A549 (cell line): ENCODE results near the gene KCNIP4. TPM values are rescaled to one million over a fixed set of nuclear protein-coding genes. Genes with fewer than 3 reads are reported as not detected.

Experiments
- ATAC-seq, 2 experiments: fragments of 200-7000 bp in 1 of 2; fragments of >200 bp in 1 of 2; cut with Nextera tagmentation in 1 of 2; cut with Tn5 transposase in 1 of 2; 3 replicates each; pipeline versions ENCODE4 v1.8.0 to v1.9.1; 2018 to 2020; ENCODE audit warnings: mild to moderate bottlenecking in 1 of 2, moderate library complexity in 1 of 2
- CTCF ChIA-PET: fragments of 300-600 bp; sonication (Branson Sonifier 250); formaldehyde crosslinking; extraction: SDS; loops from one replicate; lab custom pipeline; 2021; ENCODE audit warnings: antibody characterized with exemption, inconsistent platforms; lab: Yijun Ruan, JAX
- POLR2A ChIA-PET: fragments of 350-600 bp; formaldehyde crosslinking; extraction: SDS; loops from one replicate; lab custom pipeline; 2021; ENCODE audit warnings: antibody characterized with exemption, inconsistent platforms; lab: Yijun Ruan, JAX
- DNase-seq, 2 experiments: peaks; one replicate each; pipeline versions ENCODE4 v3.0.0 to v3.0.0-alpha.2; 2011 to 2016; ENCODE audit warnings: low read depth in 1 of 2, low spot score in 1 of 2
- FAIRE-seq: peaks from 2 replicates; lab custom pipeline; 2011; peaks lifted over from hg19 to GRCh38; lab: Jason Lieb, UNC
- H3K27ac ChIP-seq, 2 experiments: fragments of >200 bp; sonication (Bioruptor Twin); formaldehyde crosslinking; 3 replicates each; pipeline ENCODE4 v1.5.1; 2016 to 2017
- H3K4me1 ChIP-seq: fragments of >200 bp; sonication (Bioruptor Twin); formaldehyde crosslinking; 3 replicates; pipeline ENCODE4 v1.6.1; 2016
- H3K4me2 ChIP-seq: fragments of >200 bp; sonication (Bioruptor Twin); formaldehyde crosslinking; 3 replicates; pipeline ENCODE4 v1.6.1; 2016
- H3K4me3 ChIP-seq: fragments of >200 bp; sonication (Bioruptor Twin); formaldehyde crosslinking; 3 replicates; pipeline ENCODE4 v1.5.1; 2016
- H3K9me3 ChIP-seq: fragments of >200 bp; sonication (Bioruptor Twin); formaldehyde crosslinking; 3 replicates; pipeline ENCODE4 v1.6.1; 2016
- ATOH8 ChIP-seq: fragments of 250-450 bp; sonication (Bioruptor Pico); IDR thresholded peaks from 2 replicates; pipeline ENCODE4 v1.5.0; 2020; ENCODE audit warnings: low read depth, mild to moderate bottlenecking, moderate library complexity
- BCL3 ChIP-seq: fragments of >200 bp; sonication (Bioruptor Twin); formaldehyde crosslinking; IDR thresholded peaks from 3 replicates; pipeline ENCODE4 v1.6.1; 2016
- CBX8 ChIP-seq: fragments of 200-600 bp; sonication (generic); IDR thresholded peaks from 2 replicates; pipeline ENCODE4 v1.6.1; 2016
- CHD2 ChIP-seq: fragments of 150-350 bp; IDR thresholded peaks from 2 replicates; pipeline ENCODE4 v1.6.1; 2014; ENCODE audit warnings: low read length; ENCODE audit not compliant: partially characterized antibody
- CHD4 ChIP-seq: fragments of 200-600 bp; sonication (generic); IDR thresholded peaks from 2 replicates; pipeline ENCODE4 v1.6.1; 2016; ENCODE audit warnings: antibody characterized with exemption, mild to moderate bottlenecking, borderline replicate concordance
- E2F6 ChIP-seq: IDR thresholded peaks from 2 replicates; pipeline ENCODE4 v1.6.1; 2012; ENCODE audit warnings: low read depth, borderline replicate concordance
- ELK1 ChIP-seq: fragments of 150-350 bp; IDR thresholded peaks from 2 replicates; pipeline ENCODE4 v1.6.1; 2014; ENCODE audit warnings: low read depth, mild to moderate bottlenecking, low read length
- EP300 ChIP-seq, 2 experiments: fragments of >200 bp; sonication (Bioruptor Twin); formaldehyde crosslinking; IDR thresholded peaks; 2 replicates in 1 of 2; 3 replicates in 1 of 2; pipeline ENCODE4 v1.6.1; 2016 to 2017
- FOSB ChIP-seq: fragments of 250-450 bp; sonication (Bioruptor Pico); IDR thresholded peaks from 2 replicates; pipeline ENCODE4 v1.5.0; 2020; ENCODE audit warnings: mild to moderate bottlenecking, moderate library complexity
- FOXS1 ChIP-seq: fragments of 250-450 bp; sonication (Bioruptor Pico); IDR thresholded peaks from 2 replicates; pipeline ENCODE4 v1.5.0; 2020; ENCODE audit warnings: mild to moderate bottlenecking, moderate library complexity
- HDAC2 ChIP-seq: fragments of 200-600 bp; sonication (generic); IDR thresholded peaks from 2 replicates; pipeline ENCODE4 v1.6.1; 2016
- HES2 ChIP-seq: fragments of >200 bp; sonication (Bioruptor Twin); formaldehyde crosslinking; IDR thresholded peaks from 2 replicates; pipeline ENCODE4 v1.6.1; 2016
- HMGXB4 ChIP-seq: fragments of 250-450 bp; sonication (Bioruptor Pico); IDR thresholded peaks from 2 replicates; pipeline ENCODE4 v1.5.0; 2021; ENCODE audit warnings: mild to moderate bottlenecking, moderate library complexity, borderline replicate concordance
- HOXA7 ChIP-seq: fragments of 250-450 bp; sonication (Bioruptor Pico); IDR thresholded peaks from 2 replicates; pipeline ENCODE4 v1.5.0; 2020; ENCODE audit warnings: mild to moderate bottlenecking, moderate library complexity
- KDM5A ChIP-seq: fragments of 200-600 bp; sonication (generic); IDR thresholded peaks from 2 replicates; pipeline ENCODE4 v1.6.1; 2016; ENCODE audit warnings: antibody characterized with exemption, mild to moderate bottlenecking
- MAFK ChIP-seq: fragments of 450-650 bp; IDR thresholded peaks from 2 replicates; pipeline ENCODE4 v1.6.1; 2014; ENCODE audit not compliant: partially characterized antibody
- MAX ChIP-seq: IDR thresholded peaks from 2 replicates; pipeline ENCODE4 v1.6.1; 2012
- MAZ ChIP-seq: fragments of 150-350 bp; IDR thresholded peaks from 2 replicates; pipeline ENCODE4 v1.6.1; 2014; ENCODE audit warnings: antibody characterized with exemption, low read depth, low read length, borderline replicate concordance
- NFE2L2 ChIP-seq: fragments of 150-350 bp; conservative IDR thresholded peaks from 2 replicates; pipeline ENCODE4 v1.6.1; 2014; ENCODE audit warnings: low read length
- NR3C1 ChIP-seq: fragments of >200 bp; sonication (Bioruptor Twin); formaldehyde crosslinking; IDR thresholded peaks from 3 replicates; pipeline ENCODE4 v1.6.1; 2017
- PHF8 ChIP-seq: fragments of 200-600 bp; sonication (generic); IDR thresholded peaks from 2 replicates; pipeline ENCODE4 v1.6.1; 2016; ENCODE audit warnings: low read depth, mild to moderate bottlenecking, antibody characterized with exemption, moderate library complexity, borderline replicate concordance
- POLR2A ChIP-seq: IDR thresholded peaks from 2 replicates; pipeline ENCODE4 v1.6.1; 2012; ENCODE audit warnings: mild to moderate bottlenecking, low read length
- RAD21 ChIP-seq, 2 experiments: fragments of >200 bp in 1 of 2; sonication (Bioruptor Twin) in 1 of 2; formaldehyde crosslinking in 1 of 2; IDR thresholded peaks in 1 of 2; conservative IDR thresholded peaks in 1 of 2; 2 replicates in 1 of 2; 3 replicates in 1 of 2; pipeline ENCODE4 v1.6.1; 2012 to 2018; ENCODE audit warnings: inconsistent platforms in 1 of 2
- RCOR1 ChIP-seq: fragments of 150-350 bp; IDR thresholded peaks from 2 replicates; pipeline ENCODE4 v1.6.1; 2014; ENCODE audit warnings: antibody characterized with exemption, low read length, low read depth
- RFX5 ChIP-seq: fragments of 450-650 bp; IDR thresholded peaks from 2 replicates; pipeline ENCODE4 v1.7.1; 2014; ENCODE audit warnings: antibody characterized with exemption, mild to moderate bottlenecking, moderate library complexity
- RNF2 ChIP-seq: fragments of 200-600 bp; sonication (generic); IDR thresholded peaks from 2 replicates; pipeline ENCODE4 v1.6.1; 2016; ENCODE audit warnings: low read depth, mild to moderate bottlenecking, antibody characterized with exemption, moderate library complexity, borderline replicate concordance
- SREBF2 ChIP-seq: fragments of 450-650 bp; IDR thresholded peaks from 2 replicates; pipeline ENCODE4 v1.6.1; 2014; ENCODE audit warnings: mild to moderate bottlenecking, moderate library complexity
- TP53 ChIP-seq: fragments of 250-450 bp; sonication (Bioruptor Pico); IDR thresholded peaks from 2 replicates; pipeline ENCODE4 v1.5.0; 2021; ENCODE audit warnings: mild to moderate bottlenecking, moderate library complexity
- ZC3H11A ChIP-seq: fragments of 450-650 bp; IDR thresholded peaks from 2 replicates; pipeline ENCODE4 v1.6.1; 2014; ENCODE audit warnings: antibody characterized with exemption, mild to moderate bottlenecking
- ZFP36 ChIP-seq: fragments of 450-650 bp; IDR thresholded peaks from 2 replicates; pipeline ENCODE4 v1.6.1; 2014; ENCODE audit warnings: borderline replicate concordance; ENCODE audit not compliant: partially characterized antibody
- ZNF302 ChIP-seq: fragments of 250-450 bp; sonication (Bioruptor Pico); IDR thresholded peaks from 2 replicates; pipeline ENCODE4 v1.9.0; 2021; ENCODE audit warnings: inconsistent platforms, mild to moderate bottlenecking, moderate library complexity
- WGBS: methylation state at CpG from one replicate; pipeline ENCODE4 v1.1.6; 2017; ENCODE audit errors: missing lambda C conversion rate; 5-methylcytosine and 5-hydroxymethylcytosine counted together
- polyA plus RNA-seq, 4 experiments: library from polyadenylated mRNA; depleted of rRNA in 3 of 4; stranded (reverse); fragments of >200 nt; fragmentation: RNase III in 1 of 4; extraction: RNeasy Plus Mini Kit Qiagen cat#74134 plus additional on column Dnase treatment in 1 of 4; gene quantifications; 2 replicates in 3 of 4; 3 replicates in 1 of 4; pipeline ENCODE4 v1.2.3, GENCODE V29; 2011 to 2017

The KCNIP4 gene
- polyA plus RNA-seq, 2 of the 4 experiments (the other 2 are of a cell fraction), result not detected

- no peak for FAIRE-seq
- Histone ChIP-seq H3K27ac (no peak overlapping the region), H3K4me3 (no peak overlapping the region), H3K4me1 (no peaks in the 10 kb centered on the region), H3K4me2 (no peak overlapping the region), H3K9me3 (no peaks in the 10 kb centered on the region)
- no peak for ATAC-seq
- ChIA-PET CTCF (no interaction called here), POLR2A (no interaction called here)
- 46% methylated on average over 2 of the region's 2 CpGs for WGBS
- DNase-seq, result no peak
- no peak for TF ChIP-seq MAZ
- TF ChIP-seq SREBF2, result no peak
- no peak for TF ChIP-seq FOSB (CRISPR knock-in tag)
- TF ChIP-seq HDAC2, result no peak
- no peak for TF ChIP-seq NFE2L2
- TF ChIP-seq FOXS1, result no peak
- TF ChIP-seq HMGXB4, result no peak
- TF ChIP-seq RFX5, result no peak
- no peak for TF ChIP-seq KDM5A
- no peak for TF ChIP-seq HOXA7 (CRISPR knock-in tag)
- no peak for TF ChIP-seq PHF8
- no peak for TF ChIP-seq NR3C1
- no peak for TF ChIP-seq RCOR1
- no peak for TF ChIP-seq E2F6
- TF ChIP-seq HES2, result no peak
- no peak for TF ChIP-seq ZNF302 (CRISPR knock-in tag)
- TF ChIP-seq ATOH8 (CRISPR knock-in tag), result no peak
These were observed 756.2 kb downstream of the KCNIP4 start for GRCh38 chr4:21192367-21192766.

- H3K27ac ChIP-seq, result no peak overlapping the region
These were observed 757.3 kb downstream of the KCNIP4 start for GRCh38 chr4:21191317-21191716.

GRCh38 chr4:21184788-21185187 is 763.8 kb downstream of the KCNIP4 start:
- TF ChIP-seq MAX, result no peak
- TF ChIP-seq BCL3, result no peak
- no peak for TF ChIP-seq ZC3H11A
- no peak for TF ChIP-seq RAD21 (conservative IDR thresholded peaks at IDR 0.05 in 1 of 2, IDR thresholded peaks at IDR 0.05 in 1 of 2)
- TF ChIP-seq ZFP36, result no peak
- no peak for TF ChIP-seq POLR2A
- TF ChIP-seq FOXS1, result no peak
- no peak for TF ChIP-seq MAFK
- TF ChIP-seq TP53 (CRISPR knock-in tag), result no peak
- no peak for TF ChIP-seq ZNF302 (CRISPR knock-in tag)
- TF ChIP-seq MAZ, result no peak
- no peak for TF ChIP-seq KDM5A
- no peak for TF ChIP-seq ELK1
- TF ChIP-seq CHD4, result no peak
- TF ChIP-seq EP300 (IDR thresholded peaks at IDR 0.05), result no peak
- no peak for TF ChIP-seq RNF2
- no peak for TF ChIP-seq FOSB (CRISPR knock-in tag)
- TF ChIP-seq HOXA7 (CRISPR knock-in tag), result no peak
- no peak for TF ChIP-seq CHD2
- TF ChIP-seq, all 56 proteins: peak for 0
- Histone ChIP-seq H3K9me3 (no peaks in the 10 kb centered on the region), H3K4me3 (no peak overlapping the region), H3K27ac (no peak overlapping the region), H3K4me2 (no peak overlapping the region), H3K4me1 (no peaks in the 10 kb centered on the region)
- DNase-seq, result no peak
- 7% methylated on average over 2 of the region's 2 CpGs for WGBS
- ATAC-seq, result no peak
- no peak for FAIRE-seq
- CTCF ChIA-PET, result no interaction called here
- POLR2A ChIA-PET, result no interaction called here

More at GRCh38 chr4:21191317-21191716, 757.3 kb downstream of the KCNIP4 start:
- H3K4me2 ChIP-seq, result no peak overlapping the region
- DNase-seq (no peak), FAIRE-seq (no peak), ATAC-seq (no peak)
- POLR2A ChIA-PET, result no interaction called here
- TF ChIP-seq CBX8, result no peak
- H3K9me3 ChIP-seq, result no peaks in the 10 kb centered on the region
- no peak overlapping the region for H3K4me3 ChIP-seq
- H3K4me1 ChIP-seq, result no peaks in the 10 kb centered on the region
- 13% methylated on average over 6 of the region's 6 CpGs for WGBS
- CTCF ChIA-PET, result no interaction called here
